CD4-positive, alpha-beta T cell (primary cell): ENCODE measurements around the gene AGMO. TPM values are rescaled to one million over a fixed set of nuclear protein-coding genes. Genes with fewer than 3 reads are reported as not detected.

Experiments used
- ATAC-seq: fragments of 200-7000 bp; cut with Tn5 transposase; one replicate; pipeline ENCODE4 v1.10.0; 2022; ENCODE audit warnings: mild to moderate bottlenecking; ENCODE audit not compliant: poor library complexity
- CTCF ChIA-PET: fragments of 350-600 bp; sonication (Branson Sonifier 250); formaldehyde crosslinking; loops from one replicate; lab custom pipeline; 2021; ENCODE audit warnings: antibody characterized with exemption, inconsistent platforms; lab: Charles Lee
- POLR2A ChIA-PET: fragments of 350-600 bp; sonication (Branson Sonifier 250); formaldehyde crosslinking; loops from one replicate; lab custom pipeline; 2021; ENCODE audit warnings: antibody characterized with exemption, inconsistent platforms; lab: Charles Lee
- DNase-seq, 14 experiments: peaks; one replicate each; pipeline ENCODE4 v3.0.0-alpha.2; 2013 to 2020; ENCODE audit warnings: mixed read lengths in 2 of 14
- H3K27ac ChIP-seq, 2 donors: one replicate each; pipeline versions ENCODE4 v1.5.1 to v1.7.0; 2013; ENCODE audit warnings: low read length in 2 of 2, low read depth in 1 of 2, mild to moderate bottlenecking in 1 of 2
- H3K27me3 ChIP-seq, 2 experiments: 1 replicate in 1 of 2; 2 replicates in 1 of 2; pipeline versions ENCODE4 v1.6.1 to v1.7.0; 2013; ENCODE audit warnings: low read length in 2 of 2, control low read depth in 1 of 2, mild to moderate bottlenecking in 1 of 2, moderate library complexity in 1 of 2; ENCODE audit not compliant: insufficient read depth in 2 of 2, control insufficient read depth in 1 of 2
- H3K36me3 ChIP-seq: one replicate; pipeline ENCODE4 v1.6.1; 2013; ENCODE audit warnings: low read length, control low read depth; ENCODE audit not compliant: insufficient read depth
- H3K4me1 ChIP-seq: one replicate; pipeline ENCODE4 v1.6.1; 2013; ENCODE audit warnings: low read length, control low read depth; ENCODE audit not compliant: insufficient read depth
- H3K4me3 ChIP-seq: one replicate; pipeline ENCODE4 v1.5.1; 2013; ENCODE audit warnings: mild to moderate bottlenecking, low read length, moderate library complexity
- H3K9me3 ChIP-seq, 2 experiments: 1 replicate in 1 of 2; 2 replicates in 1 of 2; pipeline versions ENCODE4 v1.6.1 to v1.7.0; 2013; ENCODE audit warnings: low read length in 2 of 2, mild to moderate bottlenecking in 2 of 2, control low read depth in 1 of 2, moderate library complexity in 1 of 2; ENCODE audit not compliant: control insufficient read depth in 1 of 2, insufficient read depth in 1 of 2
- H3K27ac Mint-ChIP-seq: one replicate; pipeline ENCODE4 v1.8.0; 2020; ENCODE audit warnings: mixed read lengths
- H3K27me3 Mint-ChIP-seq: one replicate; pipeline ENCODE4 v1.8.0; 2021; ENCODE audit warnings: mixed read lengths
- H3K36me3 Mint-ChIP-seq: one replicate; pipeline ENCODE4 v1.8.0; 2021; ENCODE audit warnings: low read depth, mixed read lengths
- H3K4me1 Mint-ChIP-seq: one replicate; pipeline ENCODE4 v1.8.0; 2021; ENCODE audit warnings: low read depth, mixed read lengths
- H3K4me3 Mint-ChIP-seq: one replicate; pipeline ENCODE4 v1.8.0; 2020; ENCODE audit warnings: mild to moderate bottlenecking, mixed read lengths
- H3K9me3 Mint-ChIP-seq: one replicate; pipeline ENCODE4 v1.8.0; 2020; ENCODE audit warnings: mixed read lengths
- intact Hi-C, 2 experiments: fragments of 100-400 bp; cut with DNase I in 1 of 2; cut with micrococcal nuclease in 1 of 2; formaldehyde crosslinking; loops; one replicate each; pipeline versions ENCODE4 v1.15.1 to v1.9.0; 2023 to 2025; cut with DNase I, micrococcal nuclease
- total RNA-seq, 174 experiments: library from RNA in 2 of 174; stranded (reverse) in 2 of 174; gene quantifications; one replicate each; pipeline ENCODE4 v1.2.3 and lab custom pipeline; 2021 to 2026
- TF ChIP-seq, protein P1 (sequence below): fragments of 200-600 bp; IDR thresholded peaks from one replicate; pipeline ENCODE4 v1.8.0; 2022; ENCODE audit warnings: antibody characterized with exemption, mild to moderate bottlenecking

The AGMO gene
- total RNA-seq, 2 experiments from 2014 or later: not detected

DNA sequence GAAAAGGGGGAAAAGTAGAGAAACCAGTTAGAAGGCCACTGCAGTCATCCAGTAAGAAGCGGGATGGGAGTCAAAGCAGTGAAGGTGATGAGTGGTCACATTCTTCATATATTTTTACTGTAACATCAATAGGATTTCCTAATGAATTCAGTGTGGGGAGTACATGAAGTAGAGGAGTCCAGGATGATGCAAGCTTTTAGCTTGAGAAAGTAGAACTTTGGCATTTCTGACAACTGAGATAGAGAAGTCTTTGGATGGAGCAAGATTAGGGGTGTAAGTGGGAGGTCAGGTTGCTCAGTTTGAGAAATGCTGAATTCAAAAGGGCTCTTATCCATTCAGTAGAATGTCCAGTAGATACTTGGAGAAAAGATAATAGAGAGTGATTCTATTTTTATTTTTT is 395.2 kb downstream of the AGMO start:
- Mint-ChIP-seq H3K36me3 (no peaks in the 10 kb centered on the region), H3K4me3 (no peak overlapping the region), H3K9me3 (peaks cover 6% of the 10 kb centered on the region), H3K4me1 (no peaks in the 10 kb centered on the region), H3K27me3 (no peaks in the 10 kb centered on the region), H3K27ac (no peak overlapping the region)
- H3K9me3 ChIP-seq: no peaks in the 10 kb centered on the region
- CTCF ChIA-PET: no interaction called here
- ATAC-seq (no peak), DNase-seq (no peak)
- H3K27me3 ChIP-seq: no peaks in the 10 kb centered on the region
- H3K4me3 ChIP-seq: no peak overlapping the region
- POLR2A ChIA-PET: no interaction called here
- H3K36me3 ChIP-seq: no peaks in the 10 kb centered on the region
- H3K27ac ChIP-seq: no peak overlapping the region
- TF ChIP-seq, protein P1, sequence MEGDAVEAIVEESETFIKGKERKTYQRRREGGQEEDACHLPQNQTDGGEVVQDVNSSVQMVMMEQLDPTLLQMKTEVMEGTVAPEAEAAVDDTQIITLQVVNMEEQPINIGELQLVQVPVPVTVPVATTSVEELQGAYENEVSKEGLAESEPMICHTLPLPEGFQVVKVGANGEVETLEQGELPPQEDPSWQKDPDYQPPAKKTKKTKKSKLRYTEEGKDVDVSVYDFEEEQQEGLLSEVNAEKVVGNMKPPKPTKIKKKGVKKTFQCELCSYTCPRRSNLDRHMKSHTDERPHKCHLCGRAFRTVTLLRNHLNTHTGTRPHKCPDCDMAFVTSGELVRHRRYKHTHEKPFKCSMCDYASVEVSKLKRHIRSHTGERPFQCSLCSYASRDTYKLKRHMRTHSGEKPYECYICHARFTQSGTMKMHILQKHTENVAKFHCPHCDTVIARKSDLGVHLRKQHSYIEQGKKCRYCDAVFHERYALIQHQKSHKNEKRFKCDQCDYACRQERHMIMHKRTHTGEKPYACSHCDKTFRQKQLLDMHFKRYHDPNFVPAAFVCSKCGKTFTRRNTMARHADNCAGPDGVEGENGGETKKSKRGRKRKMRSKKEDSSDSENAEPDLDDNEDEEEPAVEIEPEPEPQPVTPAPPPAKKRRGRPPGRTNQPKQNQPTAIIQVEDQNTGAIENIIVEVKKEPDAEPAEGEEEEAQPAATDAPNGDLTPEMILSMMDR: no peak
- H3K4me1 ChIP-seq: no peaks in the 10 kb centered on the region
- intact Hi-C loops: no loop called here

DNA sequence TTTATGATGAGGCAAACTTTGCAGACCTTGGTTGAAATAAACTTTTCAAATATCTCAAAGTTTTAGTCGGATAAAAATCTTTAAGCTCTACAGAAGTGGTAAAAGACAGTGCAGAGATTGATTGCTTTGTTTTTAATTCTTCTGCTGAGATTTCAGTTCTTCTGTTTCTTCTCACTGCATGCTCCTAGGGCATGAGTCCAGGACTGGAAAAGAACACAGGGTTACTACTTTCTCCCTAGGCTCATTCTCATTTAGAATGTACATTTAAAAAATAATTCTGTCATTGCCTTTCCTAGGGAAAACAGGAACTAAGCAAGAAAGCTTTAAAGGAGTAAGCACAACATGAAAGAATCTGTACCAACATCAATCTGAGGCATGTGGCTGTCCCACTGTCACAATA is 402.6 kb downstream of the AGMO start:
- ChIA-PET POLR2A (no interaction called here), CTCF (no interaction called here)
- H3K27ac ChIP-seq: no peak overlapping the region
- ATAC-seq (no peak), DNase-seq (no peak)
- H3K4me1 Mint-ChIP-seq: no peaks in the 10 kb centered on the region
- H3K4me3 ChIP-seq: no peak overlapping the region
- H3K36me3 Mint-ChIP-seq: no peaks in the 10 kb centered on the region
- TF ChIP-seq, protein P1: no peak
- H3K9me3 Mint-ChIP-seq: peaks cover 8% of the 10 kb centered on the region
- no peak overlapping the region for H3K4me3 Mint-ChIP-seq
- H3K27me3 Mint-ChIP-seq: no peaks in the 10 kb centered on the region
- intact Hi-C loops: no loop called here
- peaks cover 0 to 7% of the 10 kb centered on the region in 2 experiments for H3K9me3 ChIP-seq
- no peaks in the 10 kb centered on the region for H3K36me3 ChIP-seq
- no peaks in the 10 kb centered on the region for H3K4me1 ChIP-seq
- no peaks in the 10 kb centered on the region for H3K27me3 ChIP-seq
- no peak overlapping the region for H3K27ac Mint-ChIP-seq

DNA sequence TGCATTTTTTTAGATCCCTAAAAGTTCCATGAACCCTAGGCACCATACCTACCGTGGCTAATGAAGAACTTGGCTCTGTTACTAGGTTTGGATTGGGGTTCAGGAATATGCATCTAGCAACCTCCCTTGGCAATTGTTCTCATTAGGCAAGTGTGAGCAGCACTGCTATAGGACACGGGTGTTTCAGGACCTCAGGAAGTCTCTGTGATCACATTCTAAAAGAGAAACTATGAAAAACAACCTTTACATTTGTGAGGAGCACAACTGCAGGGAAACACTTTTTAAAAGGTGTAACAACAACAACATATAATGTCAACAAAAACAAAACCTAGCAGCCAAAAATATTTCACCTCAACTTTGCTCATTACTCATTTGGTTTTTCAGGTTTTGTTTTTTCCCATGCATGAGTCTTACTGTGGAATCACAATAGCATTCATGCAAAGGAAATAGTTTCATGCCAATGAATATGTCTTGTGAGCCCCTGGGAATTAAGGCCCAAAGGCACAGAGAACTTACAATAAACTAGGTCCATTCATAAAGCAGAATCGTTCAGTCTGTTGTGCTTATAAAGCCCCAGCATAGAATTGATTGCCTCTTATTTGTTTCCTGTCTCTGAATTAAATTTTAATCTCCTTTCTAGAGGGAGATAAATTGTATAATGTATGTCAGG is 403.5 kb downstream of the AGMO start:
- no peak overlapping the region for H3K4me3 Mint-ChIP-seq
- H3K27ac ChIP-seq: no peak overlapping the region
- TF ChIP-seq, protein P1: no peak

More for the DNA sequence above, 403.5 kb downstream of the AGMO start:
- Mint-ChIP-seq H3K27me3 (no peaks in the 10 kb centered on the region), H3K36me3 (no peaks in the 10 kb centered on the region), H3K4me1 (no peaks in the 10 kb centered on the region), H3K27ac (no peak overlapping the region), H3K9me3 (peaks cover 12% of the 10 kb centered on the region)
- no peak for DNase-seq
- ATAC-seq: no peak
- Histone ChIP-seq H3K9me3 (peaks cover 0 to 7% of the 10 kb centered on the region in 2 experiments), H3K4me1 (no peaks in the 10 kb centered on the region), H3K4me3 (no peak overlapping the region), H3K36me3 (no peaks in the 10 kb centered on the region), H3K27me3 (no peaks in the 10 kb centered on the region)
- CTCF ChIA-PET: no interaction called here
- intact Hi-C loops: no loop called here
- POLR2A ChIA-PET: no interaction called here

Other genes with a start within 250 kb of the AGMO start
- not detected for gene MEOX2, start 124.7 kb upstream of the AGMO start, total RNA-seq